K562 (cell line): ENCODE measurements around the gene SQOR. TPM values are rescaled to one million over a fixed set of nuclear protein-coding genes. Genes with fewer than 3 reads are reported as not detected.

Experiments used
- GTF2A2 ChIP-seq: IDR thresholded peaks from 2 replicates; pipeline ENCODE4 v1.6.1; 2016; ENCODE audit warnings: mild to moderate bottlenecking, missing genetic modification characterization, missing compliant biosample characterization
- MTA2 ChIP-seq: fragments of 450-650 bp; IDR thresholded peaks from 2 replicates; pipeline ENCODE4 v1.6.1; 2016; ENCODE audit warnings: low read depth
- REST ChIP-seq, 2 experiments: fragments of 450-650 bp; formaldehyde crosslinking in 1 of 2; IDR thresholded peaks; 2 replicates each; pipeline versions ENCODE4 v1.4.0 to v1.6.1; 2014 to 2020; ENCODE audit warnings: mild to moderate bottlenecking in 2 of 2, borderline replicate concordance in 1 of 2, low read depth in 1 of 2
- SIN3B ChIP-seq: fragments of 450-650 bp; IDR thresholded peaks from 2 replicates; pipeline ENCODE4 v1.6.1; 2017; ENCODE audit warnings: low read depth, mild to moderate bottlenecking, moderate library complexity
- ZBTB2 ChIP-seq: fragments of 450-650 bp; IDR thresholded peaks from 2 replicates; pipeline ENCODE4 v1.6.1; 2016; ENCODE audit warnings: antibody characterized with exemption
- ZEB2 ChIP-seq: fragments of 450-650 bp; IDR thresholded peaks from 2 replicates; pipeline ENCODE4 v1.6.1; 2016
- ZFP91 ChIP-seq: sonication (generic); formaldehyde crosslinking; IDR thresholded peaks from 2 replicates; pipeline ENCODE4 v1.8.0; 2022; ENCODE audit warnings: mild to moderate bottlenecking, missing genetic modification reagents
- ZNF239 ChIP-seq: fragments of 250-450 bp; sonication (Bioruptor Pico); IDR thresholded peaks from 2 replicates; pipeline ENCODE4 v1.4.0; 2020; ENCODE audit warnings: mild to moderate bottlenecking
- ZNF57 ChIP-seq: fragments of 450-650 bp; formaldehyde crosslinking; IDR thresholded peaks from 2 replicates; pipeline ENCODE4 v1.4.0; 2020; ENCODE audit warnings: mild to moderate bottlenecking, moderate library complexity
- ZNF592 ChIP-seq: fragments of 450-650 bp; IDR thresholded peaks from 2 replicates; pipeline ENCODE4 v1.6.1; 2017; ENCODE audit warnings: antibody characterized with exemption, mild to moderate bottlenecking
- polyA plus RNA-seq, 8 experiments: library from polyadenylated mRNA; depleted of rRNA in 4 of 8; stranded (reverse) in 5 of 8; unstranded in 3 of 8; fragments of >200 nt; fragmentation: Nextera tagmentation in 2 of 8; fragmentation: Illumina TruSeq in 1 of 8; extraction: Ambion mirVana in 2 of 8; extraction: Trizol in 1 of 8; gene quantifications; 2 replicates each; pipeline versions ENCODE4 v1.2.1 to v1.2.3, GENCODE V29; 2011 to 2014; ENCODE audit warnings: inconsistent platforms in 1 of 8, missing spikeins in 1 of 8
- total RNA-seq, 7 experiments: library from RNA; depleted of rRNA in 6 of 7; stranded (reverse); fragments of >200 nt in 6 of 7; fragmentation: Illumina TruSeq in 2 of 7; extraction: Trizol in 2 of 7; gene quantifications; 2 replicates each; pipeline versions ENCODE4 v1.2.1 to v1.2.3, GENCODE V29; 2011 to 2021; ENCODE audit warnings: low replicate concordance in 1 of 7

Gene SQOR
- total and polyA plus RNA-seq, 9 of the 15 experiments (the other 6 are each of a cell fraction or from before 2014, with no cell fraction given), result 0.32 to 1.6 (median 1.1) TPM

- TF ChIP-seq ZNF592 (peak; percentile 79), ZNF57 (no peak), ZNF239 (CRISPR knock-in tag) (no peak), ZFP91 (CRISPR knock-in tag) (no peak), ZBTB2 (no peak), REST (IDR thresholded peaks at IDR 0.05; ENCODE audit: borderline replicate concordance) (0 out of 2 replicates have a peak, but pooled peaks have one; percentile 4), REST (CRISPR knock-in tag; IDR thresholded peaks at IDR 0.05; ENCODE audit: low read depth) (no peak), GTF2A2 (peak; percentile 64), MTA2 (no peak), ZEB2 (peak; percentile 86), SIN3B (peak; percentile 86)
Observed at GRCh38 chr15:45587095-45587862, 47.5 kb upstream of the SQOR start, which contains the start of gene BLOC1S6 (continued).
